GM10847 (cell line): Measurements from ENCODE around the gene NSG1.

Experiments used
- POLR2A ChIP-seq: IDR thresholded peaks from 2 replicates; pipeline ENCODE4 v1.6.1; 2011; ENCODE audit not compliant: insufficient read length; ENCODE audit errors: extremely low read depth

NSG1 gene

GRCh38 chr4:4415806-4416805 lies 29.2 kb downstream of the NSG1 start:
- no peak for TF ChIP-seq POLR2A

GRCh38 chr4:4416981-4417380 lies 30.1 kb downstream of the NSG1 start:
- no peak for TF ChIP-seq POLR2A

GRCh38 chr4:4417886-4418285 lies 31.0 kb downstream of the NSG1 start:
- TF ChIP-seq POLR2A, result no peak

DNA sequence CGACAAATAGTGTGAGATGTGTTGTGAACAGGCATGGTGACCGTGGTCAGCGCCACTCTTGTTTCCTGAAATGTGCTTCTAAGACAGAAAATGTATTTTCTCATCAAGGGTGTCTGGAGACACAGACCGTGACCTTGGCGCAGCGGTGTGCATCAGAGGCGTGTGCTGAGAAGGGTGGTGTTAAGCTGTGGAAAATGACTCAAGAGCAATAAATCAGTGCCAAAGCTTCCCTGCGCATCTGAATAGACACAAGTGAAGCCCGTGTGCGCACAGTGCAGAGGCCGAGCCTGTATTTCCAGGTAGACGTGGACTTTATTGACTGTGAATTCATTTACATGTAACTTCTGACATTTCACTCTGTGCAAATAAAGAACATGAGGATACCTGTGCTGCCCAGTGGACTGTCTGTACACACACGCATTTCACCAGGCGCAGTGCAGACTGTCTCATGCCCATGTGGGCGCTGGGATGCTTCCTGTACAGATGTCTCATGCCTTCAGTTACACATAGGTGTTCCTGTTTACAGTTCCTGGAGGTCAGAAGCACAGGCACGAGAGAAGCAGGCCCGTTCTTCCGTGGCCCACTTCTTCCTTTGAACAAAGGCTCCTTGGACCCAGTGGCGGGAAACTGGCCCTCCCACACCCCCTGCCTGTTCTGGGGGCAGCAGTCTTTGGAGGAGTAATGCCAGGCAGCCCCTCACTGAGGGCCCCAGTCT lies 31.9 kb downstream of the NSG1 start:
- no peak for TF ChIP-seq POLR2A

- TF ChIP-seq POLR2A, result no peak
Observed at GRCh38 chr4:4419896-4420295, 33.0 kb downstream of the NSG1 start.

DNA sequence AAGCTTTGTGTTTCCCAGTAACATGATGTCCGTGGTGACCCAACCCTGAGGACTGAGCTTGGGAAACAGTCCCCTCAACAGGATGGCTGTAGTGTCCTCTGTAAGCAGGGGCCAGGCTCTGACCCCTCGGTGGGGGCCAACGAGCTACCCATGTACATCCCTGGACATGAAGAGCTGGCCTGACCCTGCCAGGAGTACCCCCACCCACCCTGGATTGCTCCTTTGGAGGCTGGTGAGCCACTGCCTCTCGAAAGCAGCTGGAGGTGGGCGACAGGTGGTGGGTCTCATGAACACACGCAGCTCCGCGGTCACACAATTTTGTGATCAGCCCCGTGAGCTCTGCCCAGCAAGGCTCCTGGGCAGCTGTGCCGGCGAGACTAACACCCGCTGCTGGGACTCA lies 33.5 kb downstream of the NSG1 start:
- TF ChIP-seq POLR2A, result no peak

DNA sequence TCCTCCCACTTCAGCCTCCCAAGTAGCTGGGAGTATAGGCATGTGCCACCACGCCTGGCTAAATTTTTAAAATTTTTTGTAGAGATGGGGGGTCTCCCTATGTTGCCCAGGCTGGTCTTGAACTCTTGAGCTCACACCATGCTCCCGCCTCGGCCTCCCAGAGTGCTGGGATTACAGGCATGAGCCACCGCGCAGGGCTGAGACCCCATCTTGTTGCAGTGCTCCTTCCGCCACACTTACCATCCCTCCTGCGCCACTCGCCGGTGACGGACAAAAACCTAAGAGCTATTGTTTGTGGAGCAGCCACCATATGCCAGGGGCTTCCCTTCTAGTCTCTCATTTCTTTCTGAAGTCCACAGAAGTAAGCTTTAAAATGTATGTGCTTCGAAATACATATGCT lies 34.5 kb downstream of the NSG1 start:
- no peak for TF ChIP-seq POLR2A

- TF ChIP-seq POLR2A, result no peak
Observed at GRCh38 chr4:4422856-4423499, 36.1 kb downstream of the NSG1 start.

- no peak for TF ChIP-seq POLR2A
Observed at GRCh38 chr4:4423706-4424498, 37.0 kb downstream of the NSG1 start.

- no peak for TF ChIP-seq POLR2A
Observed at GRCh38 chr4:4424499-4425115, 37.7 kb downstream of the NSG1 start.

GRCh38 chr4:4425119-4425690 lies 38.3 kb downstream of the NSG1 start:
- no peak for TF ChIP-seq POLR2A

- TF ChIP-seq POLR2A, result no peak
Observed at GRCh38 chr4:4425696-4426095, 38.8 kb downstream of the NSG1 start.

GRCh38 chr4:4426511-4427120 lies 39.7 kb downstream of the NSG1 start:
- no peak for TF ChIP-seq POLR2A
